Uterus (tissue), 2 donors: Measurements from ENCODE around the gene PRH2.

Source experiments
- CTCF ChIP-seq, 4 experiments: fragments of 200-600 bp in 2 of 4; fragments of 450-650 bp in 2 of 4; sonication (generic) in 2 of 4; IDR thresholded peaks; one replicate each; pipeline ENCODE4 v1.5.1; 2016 to 2019; ENCODE audit warnings: antibody characterized with exemption in 4 of 4, mild to moderate bottlenecking in 2 of 4, moderate library complexity in 1 of 4
- POLR2A ChIP-seq, 2 donors: fragments of 450-650 bp; IDR thresholded peaks; one replicate each; pipeline ENCODE4 v1.6.1; 2016; ENCODE audit warnings: antibody characterized with exemption in 2 of 2, mild to moderate bottlenecking in 1 of 2, moderate library complexity in 1 of 2

DNA sequence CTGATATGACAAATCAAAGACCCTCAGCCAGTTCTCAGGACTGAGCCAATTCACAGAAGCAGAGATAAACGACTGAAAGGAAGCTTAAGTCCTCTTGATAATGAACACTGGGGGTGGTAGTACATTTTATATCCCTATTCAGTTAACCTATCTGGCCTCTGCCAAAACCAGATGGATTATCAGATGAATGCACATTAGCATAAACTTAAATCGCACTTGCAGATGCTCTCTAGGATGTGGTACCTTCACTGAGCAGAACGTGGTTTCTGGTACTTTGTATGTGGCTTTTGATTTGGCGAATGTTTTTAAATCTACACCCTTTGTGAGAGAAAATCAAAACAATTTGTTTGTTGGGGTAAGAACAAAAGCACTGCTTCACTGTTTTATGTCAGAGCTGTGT is 31.2 kb downstream of the PRH2 start:
- TF ChIP-seq CTCF (IDR thresholded peaks at IDR 0.05) = no peak
- no peak for TF ChIP-seq POLR2A (IDR thresholded peaks at IDR 0.05)
